Measurements from ENCODE around the gene BICD1.

- TF ChIP-seq EZH2phosphoT487 (IDR thresholded peaks at IDR 0.05; ENCODE audit: borderline replicate concordance, low read length) (no peak), CTCF (conservative IDR thresholded peaks at IDR 0.05; ENCODE audit: low read depth, low read length) (no peak)
Measured at GRCh38 chr12:32307326-32307725, 200.7 kb downstream of the BICD1 start.
